Suppressor macrophage treated with lipopolysaccharide for 4 hours (primary cell): ENCODE results near the gene IFITM1.
"Not testable (repeated sequence)": the region's sequence is repeated elsewhere in the genome, so short reads cannot be mapped to it uniquely, and the experiment has no call there.

Experiments used
- DNase-seq: peaks from one replicate; pipeline ENCODE4 v3.0.0-alpha.2; 2020

The IFITM1 gene

DNA sequence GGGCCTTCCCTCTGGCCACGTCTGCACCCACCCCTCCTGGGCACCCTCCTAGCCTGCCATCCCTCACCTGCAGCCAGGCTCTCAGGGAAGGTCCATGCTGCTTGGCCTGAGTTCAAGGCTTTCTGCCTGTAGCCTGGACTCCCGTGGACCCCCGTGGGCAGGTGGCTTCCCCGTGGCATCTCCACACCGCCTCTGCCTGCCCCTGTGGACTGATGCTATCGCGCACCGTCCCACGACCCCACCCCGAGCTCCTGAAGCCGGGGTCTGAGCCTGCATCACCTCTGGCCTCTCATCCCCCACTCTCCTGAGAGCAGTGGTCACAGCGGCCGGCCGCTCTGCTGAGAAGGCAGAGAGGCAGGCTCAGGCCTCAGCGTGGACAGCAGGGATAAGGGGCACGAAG is 19.1 kb upstream of the IFITM1 start:
- DNase-seq = no peak

DNA sequence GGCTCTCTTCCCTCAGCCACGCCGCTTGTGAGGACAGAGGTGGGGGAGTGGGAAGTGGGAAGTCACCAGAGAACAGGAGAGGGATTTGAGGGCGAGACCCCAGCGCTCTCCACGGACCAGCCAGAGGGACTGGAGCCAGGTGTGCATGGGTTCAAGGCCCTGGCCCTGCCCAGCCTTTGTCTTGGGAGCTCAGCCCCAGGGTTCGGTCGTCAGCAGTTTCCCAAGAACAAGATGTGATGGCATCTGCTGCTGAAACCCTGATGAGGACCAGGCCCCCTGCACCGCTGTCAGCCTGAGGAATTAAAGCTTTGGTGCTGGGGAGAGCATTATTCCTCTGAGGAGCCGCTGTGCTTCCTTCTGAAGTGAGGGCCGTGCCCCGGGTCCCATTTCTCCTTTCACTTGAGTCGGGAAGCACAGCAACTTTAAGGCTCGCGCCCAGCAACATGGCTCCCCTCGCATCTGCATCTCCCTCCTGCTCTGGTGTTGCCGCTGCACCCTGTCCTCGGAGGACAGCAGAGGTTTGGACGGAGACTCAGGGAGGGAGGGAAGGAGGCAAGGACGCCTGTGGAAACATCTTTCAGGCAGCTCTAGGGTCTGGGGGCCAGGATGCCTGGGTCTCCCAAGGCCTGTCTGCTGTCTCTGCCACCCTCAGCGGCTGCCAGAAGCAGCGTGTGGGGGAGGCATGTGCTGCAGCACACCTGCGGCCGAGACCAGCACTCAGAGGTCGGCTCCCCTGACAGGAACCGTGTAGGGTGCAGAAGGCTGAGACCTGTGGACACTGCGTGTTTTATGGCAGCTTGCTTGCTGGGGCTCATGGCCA is 18.3 kb upstream of the IFITM1 start:
- no peak for DNase-seq

DNA sequence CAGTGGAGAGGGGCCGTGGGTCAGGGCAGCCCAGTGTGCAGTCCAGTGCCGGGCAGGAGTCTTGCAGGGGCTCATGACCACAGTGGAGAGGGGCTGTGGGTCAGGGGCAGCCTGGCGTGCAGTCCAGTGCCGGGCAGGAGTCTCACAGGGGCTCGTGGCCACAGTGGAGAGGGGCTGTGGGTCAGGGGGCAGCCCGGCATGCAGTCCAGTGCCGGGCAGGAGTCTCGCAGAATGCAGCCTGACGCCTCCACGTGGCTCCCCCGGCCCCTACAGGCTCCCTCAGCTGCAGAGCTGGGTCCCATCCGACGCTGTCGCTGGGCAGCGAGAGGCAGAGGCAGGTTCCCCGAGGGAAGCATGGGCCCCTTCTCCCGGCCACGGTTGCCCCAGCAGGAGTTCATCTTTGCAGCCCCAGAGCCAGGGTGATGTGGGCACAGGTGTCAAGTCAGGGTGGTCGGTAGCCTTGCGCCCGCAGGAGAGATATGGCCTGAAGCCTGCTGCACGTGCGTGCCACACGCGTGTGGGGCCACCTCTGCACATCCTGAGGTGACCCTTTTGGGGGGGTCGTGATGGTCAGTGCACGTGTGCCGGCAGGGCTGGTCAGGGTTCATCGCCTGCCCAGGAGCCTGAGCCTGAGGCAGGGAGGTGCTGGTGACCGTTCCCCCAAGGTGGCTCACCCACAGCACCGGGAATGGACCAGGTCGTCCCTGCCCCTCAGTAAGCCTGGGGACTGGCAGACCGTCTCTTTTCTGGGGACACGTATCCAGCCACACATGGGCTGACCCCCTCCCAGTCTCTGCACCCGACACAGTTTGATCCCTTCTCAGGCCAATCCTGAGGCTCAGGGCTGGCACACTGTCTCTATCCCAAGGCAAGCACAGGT is 17.4 kb upstream of the IFITM1 start:
- DNase-seq = no peak

DNA sequence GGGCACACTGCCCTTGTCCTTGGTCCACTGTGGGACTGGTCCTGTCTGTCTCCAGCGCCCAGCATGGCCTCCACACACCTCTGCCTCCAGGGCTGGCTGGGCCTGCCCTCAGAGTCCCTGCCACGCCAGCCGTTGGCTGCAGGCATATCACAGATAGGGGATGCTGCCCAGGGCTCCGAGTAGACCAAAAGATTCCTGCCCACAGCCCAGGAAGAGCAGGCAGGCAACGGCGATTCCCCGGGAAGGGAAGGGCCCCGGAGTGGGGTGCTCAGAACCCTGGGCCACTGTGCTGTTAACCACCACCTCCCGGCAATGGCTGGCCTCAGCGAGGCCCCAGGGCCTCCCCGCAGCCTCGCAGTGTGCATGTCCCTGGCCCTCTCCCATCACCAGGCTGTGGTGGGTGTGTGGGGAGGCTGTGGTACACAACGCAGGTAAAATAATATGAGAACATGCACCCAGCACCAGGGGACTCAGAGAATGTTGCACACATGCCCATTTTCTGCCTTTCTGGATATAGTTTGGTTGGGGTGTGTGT is 16.7 kb upstream of the IFITM1 start:
- no peak for DNase-seq

DNA sequence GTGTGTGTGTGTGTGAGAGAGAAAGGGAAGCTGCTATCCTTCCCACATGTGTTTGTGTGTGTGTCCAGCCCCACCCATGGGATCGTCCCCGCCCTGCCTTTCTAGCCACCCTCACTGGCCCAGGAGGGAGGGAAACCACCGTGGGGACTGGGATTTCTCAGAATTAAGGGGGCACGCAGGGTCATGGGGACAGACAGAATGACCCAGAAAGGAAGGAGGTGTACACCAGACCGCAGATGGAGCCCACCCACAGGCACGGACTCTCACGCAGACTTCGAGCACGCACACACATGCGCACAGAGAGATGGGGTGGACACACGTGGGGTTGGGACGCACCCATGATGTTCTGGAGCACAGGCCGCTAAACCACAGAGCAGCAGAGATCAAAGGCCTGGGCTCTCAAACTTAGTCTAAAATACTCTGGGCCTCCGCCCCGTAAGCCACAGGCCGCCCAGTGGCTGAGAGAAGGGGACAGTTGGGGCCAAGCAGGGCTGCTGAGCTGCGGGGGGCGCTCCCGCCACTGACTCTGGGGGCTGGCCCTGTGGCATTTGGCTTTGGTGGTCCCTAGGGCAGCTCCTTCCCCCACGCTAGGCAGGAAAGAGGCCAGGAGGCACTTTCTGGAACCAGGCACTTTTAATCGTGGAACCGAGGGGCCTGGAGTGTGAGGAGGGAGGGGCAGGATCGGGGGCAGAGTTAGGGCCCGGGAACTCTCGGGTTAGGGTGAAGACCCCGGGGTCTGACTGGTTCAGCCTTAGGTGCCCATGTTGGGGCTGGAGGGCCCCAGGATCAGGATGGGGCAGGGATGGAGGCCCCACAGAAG is 16.0 kb upstream of the IFITM1 start:
- no peak for DNase-seq

DNA sequence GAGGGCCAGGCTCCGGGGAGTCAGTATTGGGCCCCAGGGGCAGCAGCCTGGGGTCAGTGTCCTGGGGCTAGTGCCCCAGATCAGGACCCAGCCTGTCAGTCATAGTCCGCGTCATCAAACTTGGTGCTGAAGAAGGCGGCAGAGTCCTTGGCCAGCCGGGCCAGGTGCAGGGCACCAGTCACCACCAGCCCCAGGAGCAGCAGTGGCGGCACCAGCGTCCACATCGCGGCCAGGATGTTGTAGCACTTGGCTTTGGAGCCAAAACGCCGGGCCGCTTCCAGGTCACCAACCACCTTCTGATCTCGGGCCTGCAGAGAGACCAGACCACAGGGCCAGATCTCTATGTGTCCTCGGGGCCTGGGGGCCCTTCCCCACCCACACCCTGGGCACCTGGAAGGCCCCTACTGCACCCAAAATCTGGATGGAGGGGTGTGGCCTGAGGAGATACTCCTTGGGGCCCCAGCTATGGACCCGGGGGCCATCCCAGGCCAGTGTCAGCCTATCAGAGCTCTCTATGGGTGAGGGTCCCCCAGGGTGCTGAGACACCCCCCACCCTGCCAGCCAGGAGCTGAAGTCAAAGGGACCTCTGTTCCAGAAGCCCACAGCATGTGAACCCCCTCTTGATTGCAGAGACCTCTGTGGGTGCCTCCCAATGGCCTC is 15.3 kb upstream of the IFITM1 start:
- no peak for DNase-seq

DNA sequence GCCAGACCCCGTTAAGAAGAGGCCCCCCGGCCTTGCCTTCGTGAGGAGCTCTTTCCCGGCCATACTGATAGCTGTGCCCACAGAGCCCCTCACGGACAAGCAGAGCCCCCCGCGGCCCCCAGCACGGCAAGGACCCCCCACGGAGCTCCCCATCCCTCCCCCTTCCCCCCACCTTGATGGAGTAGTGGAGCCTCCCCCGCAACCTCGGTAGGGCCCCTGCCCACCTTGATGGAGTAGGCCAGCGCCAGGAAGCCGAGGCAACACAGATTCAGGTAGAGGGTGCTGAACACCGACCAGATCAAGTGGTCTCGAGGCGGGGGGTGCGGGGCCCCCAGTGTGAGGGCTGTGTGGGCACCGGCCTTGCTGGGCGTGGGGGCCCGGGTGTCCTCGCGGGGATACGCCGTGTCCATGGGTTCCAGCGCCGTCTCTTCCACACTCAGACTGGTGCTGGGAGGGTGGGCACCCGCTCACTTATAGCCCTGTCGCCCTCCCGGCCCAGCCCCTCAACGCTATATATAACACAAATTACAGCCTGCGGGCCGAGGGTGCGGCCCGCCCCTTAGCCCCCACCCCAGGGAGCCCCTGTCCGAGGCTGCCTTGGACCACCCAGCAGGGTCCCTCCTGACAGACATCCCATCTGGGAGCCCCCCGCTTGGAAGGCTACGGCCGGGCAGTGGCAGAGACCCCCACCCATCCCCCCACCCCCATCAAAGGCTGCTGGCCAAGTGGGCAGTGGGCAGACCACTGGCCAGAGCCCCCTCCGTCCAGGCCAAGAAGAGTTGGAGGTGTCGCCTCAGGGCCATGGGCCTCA is 14.6 kb upstream of the IFITM1 start, which contains the start of gene IFITM5:
IFITM5 (minus strand) TSS at position 446 of the 811 bp plus-strand sequence; CDS start at position 410, 36 bp downstream.
- no peak for DNase-seq

DNA sequence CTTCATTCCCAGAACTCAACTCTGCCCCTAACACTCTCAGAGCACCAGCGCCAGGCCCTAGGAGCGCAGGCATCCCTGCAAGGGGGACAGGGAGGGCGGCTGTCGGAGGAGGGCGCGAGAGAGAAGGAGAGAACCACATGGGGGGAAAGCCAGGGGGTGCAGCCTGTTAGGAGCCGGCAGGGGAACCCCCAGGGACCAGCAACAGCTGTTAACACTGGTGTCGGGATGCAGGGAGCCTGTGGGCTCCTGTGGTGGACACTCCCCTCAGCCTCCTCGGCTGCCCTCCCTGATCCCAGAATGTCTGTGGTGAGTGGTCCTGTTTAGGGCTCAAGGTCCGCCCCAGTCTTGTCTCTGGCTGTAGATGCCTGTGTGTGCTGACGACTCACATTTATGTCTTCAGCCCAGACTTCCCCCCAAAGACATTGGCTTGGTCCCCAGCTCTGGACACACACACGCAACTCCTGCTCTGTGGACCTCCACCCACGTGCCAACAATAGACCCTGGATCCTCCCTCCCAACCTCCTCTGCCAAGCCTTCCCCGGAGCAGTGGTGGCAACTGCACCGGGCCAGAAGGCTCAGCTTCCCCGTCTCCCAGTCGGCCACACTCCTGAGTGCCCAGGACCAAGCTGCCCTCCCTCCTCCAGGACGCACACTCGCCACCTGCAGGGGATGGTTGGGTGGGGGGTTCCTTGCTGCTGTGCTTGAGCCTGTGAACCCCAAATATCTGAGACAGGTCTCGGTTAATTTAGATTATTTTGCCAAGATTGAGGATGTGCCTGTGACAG is 13.7 kb upstream of the IFITM1 start:
- no peak for DNase-seq

DNA sequence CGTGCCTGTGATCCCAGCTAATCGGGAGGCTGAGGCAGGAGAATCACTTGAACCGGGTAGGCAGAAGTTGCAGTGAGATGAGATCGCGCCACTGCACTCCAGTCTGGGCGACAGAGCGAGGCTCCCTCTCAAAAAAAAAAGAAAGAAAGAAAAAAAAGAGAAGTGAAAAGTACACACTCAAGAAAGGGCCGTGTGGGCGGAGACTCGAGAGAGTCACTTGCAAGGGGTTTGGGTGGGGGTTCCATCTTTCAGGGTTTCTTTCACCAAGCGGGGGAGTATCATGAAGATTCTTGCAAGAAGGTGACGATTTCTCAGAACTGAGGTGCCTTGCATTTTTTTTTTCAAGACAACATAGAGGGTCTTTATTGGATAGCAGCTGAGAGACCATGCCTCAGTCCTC is 10.5 kb upstream of the IFITM1 start:
- DNase-seq = no peak

DNA sequence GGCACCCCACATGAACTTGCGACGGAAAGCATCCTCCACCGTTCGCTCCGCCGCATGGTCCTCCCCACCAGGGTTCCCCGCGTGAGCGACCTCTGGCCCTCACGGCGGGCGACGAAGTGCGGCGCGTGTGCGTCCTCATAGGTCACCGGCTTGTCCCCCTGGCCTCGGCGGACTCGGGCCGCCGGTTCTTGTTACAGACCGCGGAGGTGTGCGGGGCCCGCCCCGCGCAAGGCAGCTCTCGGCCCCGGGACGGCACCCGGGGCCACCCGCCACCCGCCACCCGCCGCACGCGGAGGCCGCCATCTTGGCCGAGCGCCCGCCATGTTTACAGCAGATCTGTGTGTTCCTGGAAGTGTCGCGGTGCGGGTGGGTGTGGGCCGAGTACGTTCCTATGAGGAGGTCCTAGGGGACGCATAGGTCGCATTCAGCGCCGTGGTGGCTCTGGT is 9.8 kb upstream of the IFITM1 start:
- DNase-seq = no peak

DNA sequence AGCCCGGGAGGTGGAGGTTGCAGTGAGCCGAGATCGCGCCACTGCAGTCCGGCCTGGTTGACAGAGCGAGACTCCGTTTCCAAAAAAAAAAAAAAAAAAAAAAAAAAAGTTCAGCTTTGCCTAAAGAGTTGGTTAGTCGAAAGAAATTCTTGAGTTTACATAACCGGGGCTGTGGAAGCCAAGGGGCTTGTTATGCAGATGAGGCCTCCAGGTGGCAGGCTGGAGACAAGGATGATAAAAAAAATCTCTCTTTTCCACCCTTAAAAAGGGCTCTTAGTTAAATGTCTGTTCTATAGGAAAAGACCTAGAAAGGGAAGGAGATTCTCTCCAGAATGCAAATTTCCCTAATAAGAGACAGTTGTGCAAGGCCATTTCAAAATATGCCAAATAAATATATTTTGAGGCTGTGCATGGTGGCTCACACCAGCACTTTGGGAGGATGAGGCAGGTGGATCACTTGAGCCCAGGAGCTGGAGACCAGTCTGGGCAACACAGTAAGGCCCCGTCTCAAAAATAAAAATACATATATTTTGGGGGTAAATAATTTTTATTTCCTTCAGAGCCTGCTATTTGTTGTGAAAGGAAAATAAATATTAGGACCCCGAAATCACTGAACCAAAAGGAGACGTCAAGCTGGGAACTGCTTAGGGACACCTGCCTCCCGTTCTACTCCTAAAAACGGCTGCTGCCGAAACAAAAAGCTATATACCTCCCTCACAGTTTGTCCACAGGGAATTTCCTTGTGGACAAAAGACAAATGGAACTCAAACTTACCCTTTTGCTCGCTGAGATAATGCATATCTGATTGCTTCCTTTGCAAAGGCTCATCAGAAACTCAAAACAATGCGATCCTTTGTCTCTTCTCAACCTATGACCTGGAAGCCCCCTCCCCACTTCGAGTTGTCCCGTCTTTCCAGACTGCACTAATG is 8.7 kb upstream of the IFITM1 start:
- DNase-seq = peak; percentile 59

DNA sequence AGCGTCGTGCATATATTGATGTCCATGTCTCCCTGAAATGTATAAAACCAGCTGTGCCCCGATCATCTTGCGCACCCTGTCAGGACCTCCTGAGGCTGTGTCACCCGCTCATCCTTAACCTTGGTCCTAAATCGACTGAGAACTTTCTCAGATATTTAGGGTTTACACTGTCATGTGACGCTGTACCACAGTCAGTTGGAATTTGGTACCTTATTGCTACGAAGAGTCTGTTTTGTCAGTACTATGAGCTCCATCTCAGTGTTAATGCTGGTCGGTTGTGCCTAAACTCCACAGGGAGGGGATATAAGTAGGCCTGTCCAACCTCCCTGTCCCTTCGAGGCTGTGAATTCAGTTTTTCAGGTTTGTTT is 8.0 kb upstream of the IFITM1 start:
- no peak for DNase-seq

DNA sequence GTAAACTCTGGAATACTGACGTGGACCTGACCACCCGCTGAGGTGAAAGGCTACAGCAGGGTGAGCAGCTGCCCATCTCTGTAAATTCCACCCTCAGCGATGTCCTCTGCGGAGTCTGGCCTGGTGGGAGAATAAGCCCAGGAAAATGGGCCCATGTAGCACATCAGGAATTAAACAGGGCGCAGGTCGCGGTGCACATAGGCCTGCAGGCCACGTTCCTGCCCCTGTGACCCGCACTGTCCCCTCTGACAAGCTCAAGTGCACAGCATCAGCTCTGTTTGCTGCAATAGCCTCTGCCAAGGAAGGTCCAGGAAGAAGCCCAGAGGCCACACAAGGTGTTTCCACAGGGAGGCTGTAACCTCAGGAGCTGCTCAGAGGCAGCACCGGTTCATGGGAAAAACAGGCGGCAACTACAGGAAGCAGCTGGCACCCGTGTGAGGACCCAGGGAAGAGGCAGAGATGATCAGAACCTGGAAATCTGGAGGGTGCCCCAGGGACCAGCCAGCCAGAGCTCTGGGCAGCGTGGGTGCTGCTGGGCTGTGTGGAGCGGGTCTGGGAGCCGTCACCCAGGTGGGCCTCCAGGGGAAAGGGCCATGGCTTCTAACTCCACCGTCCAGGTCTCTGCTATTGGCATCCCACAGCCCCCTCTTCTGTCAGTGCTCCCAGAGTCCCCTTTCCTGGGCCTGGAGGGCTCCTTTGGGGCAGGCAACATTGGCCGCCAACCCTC is 7.0 kb upstream of the IFITM1 start:
- DNase-seq = no peak

DNA sequence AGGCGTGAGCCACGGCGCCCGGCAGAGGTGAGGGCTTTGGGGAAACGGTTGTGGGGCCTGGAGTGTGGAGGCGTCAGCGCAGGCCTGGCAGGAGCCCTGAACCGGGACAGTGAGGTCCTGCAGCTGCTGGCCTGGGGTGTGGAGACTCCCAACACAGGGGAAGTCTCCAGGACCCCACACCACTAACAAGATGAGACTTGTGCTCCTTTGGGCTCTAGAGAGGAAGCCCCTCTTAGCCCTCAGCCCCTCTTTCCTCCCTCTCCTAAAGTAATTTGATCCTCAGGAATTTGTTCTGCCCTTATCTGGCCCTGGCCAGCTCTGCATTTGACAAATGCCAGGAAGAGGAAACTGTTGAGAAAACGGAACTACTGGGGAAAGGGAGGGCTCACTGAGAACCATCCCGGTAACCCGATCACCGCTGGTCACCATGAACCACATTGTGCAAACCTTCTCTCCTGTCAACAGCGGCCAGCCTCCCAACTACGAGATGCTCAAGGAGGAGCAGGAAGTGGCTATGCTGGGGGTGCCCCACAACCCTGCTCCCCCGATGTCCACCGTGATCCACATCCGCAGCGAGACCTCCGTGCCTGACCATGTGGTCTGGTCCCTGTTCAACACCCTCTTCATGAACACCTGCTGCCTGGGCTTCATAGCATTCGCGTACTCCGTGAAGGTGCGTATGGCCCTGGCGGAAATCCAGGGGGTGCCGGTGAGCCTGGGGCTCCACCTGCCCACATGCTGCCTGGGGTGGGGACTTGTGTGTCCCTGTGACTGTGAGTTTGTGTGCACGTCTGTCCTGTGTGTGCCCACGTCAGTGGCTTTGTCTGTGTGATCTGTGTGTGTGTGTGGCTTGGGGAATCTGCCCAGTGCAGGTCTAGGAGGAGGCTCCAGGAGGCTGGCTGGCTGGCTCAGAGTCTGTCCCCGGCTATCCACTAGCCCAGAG is 5.8 kb upstream of the IFITM1 start, which contains the start of gene IFITM2:
IFITM2 (plus strand) TSS at position 51 of the 943 bp plus-strand sequence; CDS start at position 428, 377 bp downstream.
- DNase-seq = peak; percentile 90

DNA sequence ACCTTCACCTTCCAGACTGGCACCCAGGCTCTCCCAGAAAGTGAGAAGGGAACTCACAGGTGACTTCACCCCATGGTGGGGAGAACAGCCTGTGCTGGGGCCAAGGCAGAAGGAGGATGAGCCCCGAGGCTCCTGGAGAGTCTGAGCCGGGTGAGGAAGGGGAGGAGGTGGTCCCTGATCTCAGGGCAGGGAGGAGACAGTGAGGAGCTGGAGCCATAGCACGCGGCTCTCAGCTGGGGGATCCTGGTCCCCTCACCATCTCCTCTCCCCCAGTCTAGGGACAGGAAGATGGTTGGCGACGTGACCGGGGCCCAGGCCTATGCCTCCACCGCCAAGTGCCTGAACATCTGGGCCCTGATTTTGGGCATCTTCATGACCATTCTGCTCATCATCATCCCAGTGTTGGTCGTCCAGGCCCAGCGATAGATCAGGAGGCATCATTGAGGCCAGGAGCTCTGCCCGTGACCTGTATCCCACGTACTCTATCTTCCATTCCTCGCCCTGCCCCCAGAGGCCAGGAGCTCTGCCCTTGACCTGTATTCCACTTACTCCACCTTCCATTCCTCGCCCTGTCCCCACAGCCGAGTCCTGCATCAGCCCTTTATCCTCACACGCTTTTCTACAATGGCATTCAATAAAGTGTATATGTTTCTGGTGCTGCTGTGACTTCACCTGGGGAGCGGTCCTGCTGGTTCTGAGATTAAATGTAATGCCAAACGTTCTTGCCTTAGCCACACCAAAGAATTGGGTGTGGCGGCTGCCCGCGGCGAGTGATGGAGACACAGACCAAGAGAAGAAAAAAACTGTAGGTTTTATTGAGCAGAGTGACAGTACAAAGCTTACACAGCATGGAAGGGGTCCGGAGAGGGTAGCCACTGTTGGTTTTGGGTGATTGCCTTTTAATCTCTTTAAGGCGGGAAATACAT is 4.8 kb upstream of the IFITM1 start:
- not testable (repeated sequence) for DNase-seq

DNA sequence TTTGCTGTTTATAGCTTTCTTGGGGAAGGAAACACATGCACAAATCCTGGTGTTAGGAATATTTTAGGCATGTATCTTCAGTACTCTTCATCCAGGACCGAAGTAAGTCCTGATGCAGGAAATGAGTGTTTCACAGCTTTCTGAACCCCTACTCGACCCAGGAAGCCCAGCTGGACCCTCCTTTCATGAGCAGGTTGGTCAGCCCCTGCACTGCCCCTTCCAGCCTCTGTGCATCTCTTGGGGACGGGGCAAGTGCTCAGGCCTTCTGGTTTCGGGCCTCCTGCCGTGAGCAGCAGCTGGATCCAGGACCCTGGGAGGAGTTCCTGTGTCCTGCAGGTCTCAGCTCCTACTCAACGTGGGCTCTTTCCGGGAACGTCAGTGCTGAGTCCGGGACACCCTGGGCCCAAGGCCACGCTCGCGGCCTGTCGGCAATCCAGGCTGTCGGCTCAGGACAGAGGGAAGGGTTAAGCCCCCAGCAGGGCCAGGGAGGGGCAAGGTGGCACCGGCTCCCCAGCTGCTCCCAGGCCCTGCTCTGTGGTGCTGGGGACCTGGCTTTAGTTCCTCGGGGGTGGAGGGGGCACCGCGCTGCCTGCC is 3.8 kb upstream of the IFITM1 start:
- DNase-seq = not testable (repeated sequence)
